Stimulated activated CD4-positive, alpha-beta T cell treated with anti-CD3 and anti-CD28 coated beads, TNF-alpha, amount 100 ng/mL, for 48 hours (primary cell): ENCODE data around the gene ENPP6.
A peak's percentile ranks its signal among the peaks of the same experiment; 100 is the strongest.
"Not testable (repeated sequence)": the region's sequence is repeated elsewhere in the genome, so short reads cannot be mapped to it uniquely, and the experiment has no call there.

Source experiments
- DNase-seq, 3 donors: peaks; one replicate each; pipeline ENCODE4 v3.0.0-alpha.2; 2020; ENCODE audit warnings: low read depth in 3 of 3

The ENPP6 gene

GRCh38 chr4:184061582-184061981 is 156.1 kb downstream of the ENPP6 start:
- no peak for DNase-seq

- DNase-seq: no peak
These were observed 158.6 kb downstream of the ENPP6 start for GRCh38 chr4:184059099-184059498.

- no peak for DNase-seq
These were observed 159.6 kb downstream of the ENPP6 start for GRCh38 chr4:184058026-184058425.

GRCh38 chr4:184056877-184057276 is 160.8 kb downstream of the ENPP6 start:
- no peak for DNase-seq

- no peak for DNase-seq
These were observed 164.2 kb downstream of the ENPP6 start for GRCh38 chr4:184053434-184053833.

GRCh38 chr4:184052616-184053015 is 165.1 kb downstream of the ENPP6 start:
- no peak for DNase-seq

GRCh38 chr4:184051262-184051661 is 166.4 kb downstream of the ENPP6 start:
- DNase-seq: not testable (repeated sequence)

GRCh38 chr4:184046148-184046547 is 171.5 kb downstream of the ENPP6 start:
- DNase-seq: no peak

- no peak for DNase-seq
These were observed 176.5 kb downstream of the ENPP6 start for GRCh38 chr4:184041156-184041555.

GRCh38 chr4:184039963-184040383 is 177.7 kb downstream of the ENPP6 start:
- DNase-seq: peak in 1 of 3 donors; percentile 5
